ENCODE measurements around the gene CELF4. TPM values are rescaled to one million over a fixed set of nuclear protein-coding genes. Genes with fewer than 3 reads are reported as not detected.

CELF4 gene
- total and polyA plus RNA-seq, 12 donors: 0.42 to 16.9 (median 3.9) TPM; not detected in 1

DNA sequence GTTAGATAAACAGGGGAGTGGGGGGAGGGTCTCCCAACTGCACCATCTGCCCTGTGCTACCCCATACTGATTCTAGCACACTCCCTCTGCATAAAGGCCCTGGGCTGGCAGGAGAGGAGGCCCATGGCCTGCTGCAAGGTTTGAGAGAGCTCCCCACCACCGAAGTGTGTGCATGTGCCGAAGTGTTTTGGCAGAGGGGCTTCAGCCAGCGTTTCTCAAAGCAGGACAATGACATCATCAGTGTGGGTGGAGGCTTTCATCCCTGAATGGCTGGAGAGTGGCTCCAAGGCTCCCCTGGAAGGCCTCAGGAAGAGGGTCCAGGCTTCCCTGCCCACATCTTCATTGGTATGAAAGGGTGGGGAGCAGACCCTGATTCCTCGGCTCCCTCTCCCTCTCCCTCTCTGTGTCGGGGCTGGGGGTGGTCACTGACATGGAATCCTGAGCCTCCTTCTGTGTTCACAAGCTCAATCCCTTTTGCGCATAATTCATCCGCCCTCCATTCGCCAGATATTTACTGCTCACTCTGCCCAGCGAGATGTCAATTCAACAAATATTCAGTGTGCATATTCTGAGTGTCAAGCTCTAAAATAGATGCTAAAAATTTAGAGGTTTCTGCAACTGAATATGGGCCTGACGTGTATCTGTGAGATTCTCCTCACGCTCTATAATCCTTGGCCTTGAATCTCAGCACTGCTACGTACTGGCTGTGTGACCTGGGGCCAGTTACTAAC, 122.1 kb downstream of the CELF4 start:
- TF ChIP-seq CTCF (IDR thresholded peaks at IDR 0.05) (no peak), POLR2A (IDR thresholded peaks at IDR 0.05) (no peak)
- H3K27me3 ChIP-seq: no peaks in the 10 kb centered on the region
- no peaks in the 10 kb centered on the region for H3K9me3 ChIP-seq (replicated peaks in 1 of 3)
- WGBS, 4 donors: 72 to 81% (median 78%) methylated on average over 12 of the region's 12 CpGs
- H3K36me3 ChIP-seq (replicated peaks in 1 of 2): no peaks in the 10 kb centered on the region
- peaks cover 0 to 6% of the 10 kb centered on the region in 2 donors for H3K4me1 ChIP-seq (replicated peaks in 1 of 2)
- no peak for DNase-seq
- no peak overlapping the region for H3K27ac ChIP-seq
- no peak overlapping the region for H3K4me3 ChIP-seq
- intact Hi-C loops (cut with DNase I): no loop called here

DNA sequence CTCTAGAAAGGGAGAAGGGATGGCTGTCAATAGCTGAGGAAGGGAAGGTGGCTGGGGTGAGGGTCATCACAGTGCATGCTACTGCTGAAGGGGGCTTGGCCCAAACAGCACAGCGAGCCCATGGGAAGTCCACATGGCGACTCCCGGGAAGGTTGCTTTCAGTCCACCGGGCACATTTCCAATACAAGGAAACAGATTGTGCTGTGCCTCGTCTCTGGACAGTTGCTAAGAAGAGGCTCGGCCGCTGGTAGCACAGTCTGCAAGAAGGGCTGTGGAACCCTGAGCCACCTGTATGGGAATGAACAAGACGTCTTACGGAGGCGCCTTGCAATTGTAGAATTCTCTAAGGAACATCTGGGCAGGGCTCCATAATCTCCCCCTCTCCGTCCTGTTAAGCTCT, 123.1 kb downstream of the CELF4 start:
- 70 to 87% (median 79%) methylated on average over 11 of the region's 11 CpGs for WGBS, 4 donors
- Histone ChIP-seq H3K27ac (no peak overlapping the region), H3K9me3 (replicated peaks in 1 of 3) (no peaks in the 10 kb centered on the region), H3K4me3 (no peak overlapping the region), H3K4me1 (replicated peaks in 1 of 2) (peaks cover 0 to 6% of the 10 kb centered on the region in 2 donors), H3K36me3 (replicated peaks in 1 of 2) (no peaks in the 10 kb centered on the region), H3K27me3 (no peaks in the 10 kb centered on the region)
- TF ChIP-seq CTCF (IDR thresholded peaks at IDR 0.05): no peak
- TF ChIP-seq POLR2A (IDR thresholded peaks at IDR 0.05): no peak
- peak in 1 of 7 donors; percentile 63 for DNase-seq
- intact Hi-C loops (cut with DNase I): no loop called here

DNA sequence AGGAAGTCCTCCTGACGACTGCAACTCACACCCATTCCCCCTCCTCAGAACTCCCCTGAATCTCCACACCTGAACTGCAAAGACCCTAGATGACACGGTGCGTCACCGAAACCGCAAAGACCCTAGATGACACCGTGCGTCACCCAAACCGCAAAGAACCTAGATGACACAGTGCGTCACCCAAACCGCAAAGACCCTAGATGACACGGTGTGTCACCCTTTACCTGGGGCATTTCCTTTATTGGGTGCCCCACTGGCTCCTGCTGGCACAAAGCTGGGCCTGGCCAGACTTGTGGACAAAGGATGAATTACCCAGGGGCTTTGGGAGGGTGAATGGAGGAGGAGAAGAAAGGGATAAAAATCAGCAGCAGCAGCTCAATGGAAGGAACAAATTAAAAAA, 123.8 kb downstream of the CELF4 start:
- WGBS, 4 donors: 76 to 80% (median 78%) methylated on average over 10 to 11 of the region's 11 CpGs
- no peak for DNase-seq

GRCh38 chr18:37440206-37440605, 125.4 kb downstream of the CELF4 start:
- TF ChIP-seq POLR2A (IDR thresholded peaks at IDR 0.05) (no peak), CTCF (IDR thresholded peaks at IDR 0.05) (no peak)
- Histone ChIP-seq H3K27me3 (no peaks in the 10 kb centered on the region), H3K27ac (no peak overlapping the region), H3K36me3 (replicated peaks in 1 of 2) (no peaks in the 10 kb centered on the region), H3K4me1 (replicated peaks in 1 of 2) (peaks cover 0 to 6% of the 10 kb centered on the region in 2 donors), H3K9me3 (replicated peaks in 1 of 3) (no peaks in the 10 kb centered on the region), H3K4me3 (no peak overlapping the region)
- intact Hi-C loops (cut with DNase I): no loop called here
- 37 to 46% (median 39%) methylated on average over 3 to 6 of the region's 6 CpGs for WGBS, 4 donors
- DNase-seq: peak in 6 of 7 donors; percentile 29 to 61 (median 36)

More for the DNA sequence above, 123.8 kb downstream of the CELF4 start:
- TF ChIP-seq CTCF (IDR thresholded peaks at IDR 0.05) (no peak), POLR2A (IDR thresholded peaks at IDR 0.05) (no peak)
- H3K27me3 ChIP-seq: no peaks in the 10 kb centered on the region
- intact Hi-C loops (cut with DNase I): no loop called here
- H3K4me1 ChIP-seq (replicated peaks in 1 of 2): peaks cover 0 to 6% of the 10 kb centered on the region in 2 donors
- no peaks in the 10 kb centered on the region for H3K36me3 ChIP-seq (replicated peaks in 1 of 2)
- H3K27ac ChIP-seq: no peak overlapping the region
- no peak overlapping the region for H3K4me3 ChIP-seq
- no peaks in the 10 kb centered on the region for H3K9me3 ChIP-seq (replicated peaks in 1 of 3)
